Measurements from ENCODE around the gene PTPRN. TPM values are rescaled to one million over a fixed set of nuclear protein-coding genes. Genes with fewer than 3 reads are reported as not detected.

Gene PTPRN
- total RNA-seq, 1 experiment from 2014 or later, result not detected

DNA sequence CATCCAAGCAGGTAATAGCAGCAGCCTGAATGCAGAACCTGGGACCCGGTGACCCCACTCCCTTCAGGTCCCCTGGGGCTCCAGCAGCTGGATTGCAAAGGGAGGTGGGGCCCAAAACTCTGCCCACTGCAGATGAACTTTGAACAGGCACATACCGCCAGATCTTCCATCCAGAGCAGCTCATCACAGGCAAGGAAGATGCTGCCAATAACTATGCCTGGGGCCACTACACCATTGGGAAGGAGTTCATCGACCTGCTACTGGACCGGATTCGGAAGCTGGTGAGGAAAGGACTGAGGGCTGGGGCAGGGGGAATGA lies 39.2 kb downstream of the PTPRN start:
- no peak for DNase-seq (ENCODE audit: low read depth, low spot score)
- TF ChIP-seq CBX3 (IDR thresholded peaks at IDR 0.05; ENCODE audit: low read depth) (no peak), SIN3A (IDR thresholded peaks at IDR 0.05; ENCODE audit: low read depth) (no peak), EZH2 (IDR thresholded peaks at IDR 0.05) (no peak), POLR2A (IDR thresholded peaks at IDR 0.05; ENCODE audit: borderline replicate concordance, extremely low read depth, insufficient read depth, insufficient read length) (no peak), EGR1 (IDR thresholded peaks at IDR 0.05; ENCODE audit: low read depth) (no peak), SP1 (IDR thresholded peaks at IDR 0.05; ENCODE audit: low read depth) (no peak), EZH2phosphoT487 (IDR thresholded peaks at IDR 0.05; ENCODE audit: borderline replicate concordance) (no peak), ZNF274 (IDR thresholded peaks at IDR 0.05; ENCODE audit: low read depth, low read length) (no peak), ELF1 (IDR thresholded peaks at IDR 0.05; ENCODE audit: borderline replicate concordance, low read depth) (no peak), POLR2AphosphoS5 (IDR thresholded peaks at IDR 0.05; ENCODE audit: low read depth, low read length) (no peak), CEBPB (IDR thresholded peaks at IDR 0.05; ENCODE audit: low read depth) (no peak)
- TF ChIP-seq, protein P1, sequence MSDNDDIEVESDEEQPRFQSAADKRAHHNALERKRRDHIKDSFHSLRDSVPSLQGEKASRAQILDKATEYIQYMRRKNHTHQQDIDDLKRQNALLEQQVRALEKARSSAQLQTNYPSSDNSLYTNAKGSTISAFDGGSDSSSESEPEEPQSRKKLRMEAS (IDR thresholded peaks at IDR 0.05), result no peak
- TF ChIP-seq, protein P2, sequence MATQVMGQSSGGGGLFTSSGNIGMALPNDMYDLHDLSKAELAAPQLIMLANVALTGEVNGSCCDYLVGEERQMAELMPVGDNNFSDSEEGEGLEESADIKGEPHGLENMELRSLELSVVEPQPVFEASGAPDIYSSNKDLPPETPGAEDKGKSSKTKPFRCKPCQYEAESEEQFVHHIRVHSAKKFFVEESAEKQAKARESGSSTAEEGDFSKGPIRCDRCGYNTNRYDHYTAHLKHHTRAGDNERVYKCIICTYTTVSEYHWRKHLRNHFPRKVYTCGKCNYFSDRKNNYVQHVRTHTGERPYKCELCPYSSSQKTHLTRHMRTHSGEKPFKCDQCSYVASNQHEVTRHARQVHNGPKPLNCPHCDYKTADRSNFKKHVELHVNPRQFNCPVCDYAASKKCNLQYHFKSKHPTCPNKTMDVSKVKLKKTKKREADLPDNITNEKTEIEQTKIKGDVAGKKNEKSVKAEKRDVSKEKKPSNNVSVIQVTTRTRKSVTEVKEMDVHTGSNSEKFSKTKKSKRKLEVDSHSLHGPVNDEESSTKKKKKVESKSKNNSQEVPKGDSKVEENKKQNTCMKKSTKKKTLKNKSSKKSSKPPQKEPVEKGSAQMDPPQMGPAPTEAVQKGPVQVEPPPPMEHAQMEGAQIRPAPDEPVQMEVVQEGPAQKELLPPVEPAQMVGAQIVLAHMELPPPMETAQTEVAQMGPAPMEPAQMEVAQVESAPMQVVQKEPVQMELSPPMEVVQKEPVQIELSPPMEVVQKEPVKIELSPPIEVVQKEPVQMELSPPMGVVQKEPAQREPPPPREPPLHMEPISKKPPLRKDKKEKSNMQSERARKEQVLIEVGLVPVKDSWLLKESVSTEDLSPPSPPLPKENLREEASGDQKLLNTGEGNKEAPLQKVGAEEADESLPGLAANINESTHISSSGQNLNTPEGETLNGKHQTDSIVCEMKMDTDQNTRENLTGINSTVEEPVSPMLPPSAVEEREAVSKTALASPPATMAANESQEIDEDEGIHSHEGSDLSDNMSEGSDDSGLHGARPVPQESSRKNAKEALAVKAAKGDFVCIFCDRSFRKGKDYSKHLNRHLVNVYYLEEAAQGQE (IDR thresholded peaks at IDR 0.05; ENCODE audit: low read depth), result no peak
- TF ChIP-seq, protein P3, sequence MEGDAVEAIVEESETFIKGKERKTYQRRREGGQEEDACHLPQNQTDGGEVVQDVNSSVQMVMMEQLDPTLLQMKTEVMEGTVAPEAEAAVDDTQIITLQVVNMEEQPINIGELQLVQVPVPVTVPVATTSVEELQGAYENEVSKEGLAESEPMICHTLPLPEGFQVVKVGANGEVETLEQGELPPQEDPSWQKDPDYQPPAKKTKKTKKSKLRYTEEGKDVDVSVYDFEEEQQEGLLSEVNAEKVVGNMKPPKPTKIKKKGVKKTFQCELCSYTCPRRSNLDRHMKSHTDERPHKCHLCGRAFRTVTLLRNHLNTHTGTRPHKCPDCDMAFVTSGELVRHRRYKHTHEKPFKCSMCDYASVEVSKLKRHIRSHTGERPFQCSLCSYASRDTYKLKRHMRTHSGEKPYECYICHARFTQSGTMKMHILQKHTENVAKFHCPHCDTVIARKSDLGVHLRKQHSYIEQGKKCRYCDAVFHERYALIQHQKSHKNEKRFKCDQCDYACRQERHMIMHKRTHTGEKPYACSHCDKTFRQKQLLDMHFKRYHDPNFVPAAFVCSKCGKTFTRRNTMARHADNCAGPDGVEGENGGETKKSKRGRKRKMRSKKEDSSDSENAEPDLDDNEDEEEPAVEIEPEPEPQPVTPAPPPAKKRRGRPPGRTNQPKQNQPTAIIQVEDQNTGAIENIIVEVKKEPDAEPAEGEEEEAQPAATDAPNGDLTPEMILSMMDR (IDR thresholded peaks at IDR 0.05 in 2 of 3, conservative IDR thresholded peaks at IDR 0.05 in 1 of 3; ENCODE audit: borderline replicate concordance in 1 of 3, insufficient read depth in 1 of 3, low read depth in 2 of 3, low read length in 2 of 3), result no peak
- Histone ChIP-seq H3K4me2 (ENCODE audit: low read length) (no peak overlapping the region), H4K20me1 (ENCODE audit: insufficient read depth) (no peaks in the 10 kb centered on the region), H3K9me3 (ENCODE audit: control insufficient read depth in 1 of 2, insufficient read depth in 1 of 2, low read depth in 1 of 2, low read length in 2 of 2) (no peaks in the 10 kb centered on the region), H3K4me3 (replicated peaks in 1 of 2; ENCODE audit: low read depth in 1 of 2, low read length in 2 of 2) (no peak overlapping the region), H3K4me1 (ENCODE audit: control insufficient read depth in 1 of 2, insufficient read depth in 2 of 2, low read length in 2 of 2) (peaks cover 24 to 27% of the 10 kb centered on the region in 2 experiments), H3K9ac (ENCODE audit: low read length) (no peak overlapping the region), H3K27me3 (ENCODE audit: insufficient read depth, low read length) (peaks cover 6% of the 10 kb centered on the region; the same call in 1 of the 2 replicates), H3K36me3 (ENCODE audit: control insufficient read depth in 1 of 2, insufficient read depth in 2 of 2, low read length in 2 of 2) (no peaks in the 10 kb centered on the region), H2AFZ (ENCODE audit: low read depth, low read length, poor library complexity, severe bottlenecking) (no peak overlapping the region), H3K27ac (ENCODE audit: low read depth, low read length) (no peak overlapping the region), H3K79me2 (ENCODE audit: insufficient read depth, low read length) (no peaks in the 10 kb centered on the region), H3K9me2 (ENCODE audit: insufficient read depth) (no peaks in the 10 kb centered on the region)
- no peak for ATAC-seq
- POLR2A ChIA-PET, result interaction anchor here (1.7 kb wide), 1 partner anchor 9 kb away, joined by 5 read pairs; the partner anchor contains the start of gene DNAJB2
- BruUV-seq (replicated peaks), result no TSS peak
- intact Hi-C loops (cut with micrococcal nuclease), result no loop called here
- RAD21 ChIA-PET (ENCODE audit: low non-redundant PET in 1 of 2, low total read pairs in 2 of 2, uncharacterized antibody in 2 of 2, unreplicated experiment in 2 of 2), result no interaction called here
- CTCF ChIA-PET, result interaction anchor here (0.9 kb wide), 1 partner anchor 99 kb away, joined by 3 read pairs; no protein-coding TSS in a partner anchor

Data from HCT116 (cell line).